Upper lobe of left lung (tissue), 6 donors: Measurements from ENCODE around the gene RMND1. TPM values are rescaled to one million over a fixed set of nuclear protein-coding genes. Genes with fewer than 3 reads are reported as not detected.
A peak's percentile ranks its signal among the peaks of the same experiment; 100 is the strongest.

Experiments
- ATAC-seq, 2 donors: fragments of 200-7000 bp; cut with Tn5 transposase; one replicate each; pipeline ENCODE4 v1.9.1; 2022; ENCODE audit warnings: mild to moderate bottlenecking in 2 of 2, moderate library complexity in 2 of 2; ENCODE audit not compliant: low FRiP score in 2 of 2
- DNase-seq, 2 donors: peaks; one replicate each; pipeline ENCODE4 v3.0.0-alpha.2; 2019 to 2020
- H3K27ac ChIP-seq, 4 donors: fragments of 200-600 bp; sonication (generic); one replicate each; pipeline ENCODE4 v1.5.1; 2016 to 2019
- H3K27me3 ChIP-seq, 4 donors: fragments of 200-600 bp; sonication (generic); one replicate each; pipeline ENCODE4 v1.5.1; 2017 to 2019
- H3K36me3 ChIP-seq, 4 donors: fragments of 200-600 bp; sonication (generic); one replicate each; pipeline ENCODE4 v1.5.1; 2016 to 2019
- H3K4me1 ChIP-seq, 4 donors: fragments of 200-600 bp; sonication (generic); one replicate each; pipeline ENCODE4 v1.5.1; 2018 to 2019
- H3K4me3 ChIP-seq, 4 donors: fragments of 200-600 bp; sonication (generic); one replicate each; pipeline ENCODE4 v1.5.1; 2017 to 2019; ENCODE audit warnings: mild to moderate bottlenecking in 2 of 4, moderate library complexity in 1 of 4
- H3K9me3 ChIP-seq, 4 donors: fragments of 200-600 bp; sonication (generic); one replicate each; pipeline ENCODE4 v1.5.1; 2018 to 2019
- CTCF ChIP-seq, 6 experiments: fragments of 450-650 bp in 4 of 6; fragments of 200-600 bp in 2 of 6; sonication (generic) in 2 of 6; IDR thresholded peaks; one replicate each; pipeline ENCODE4 v1.5.1; 2016 to 2019; ENCODE audit warnings: antibody characterized with exemption in 6 of 6
- EP300 ChIP-seq, 4 donors: sonication (generic); formaldehyde crosslinking; IDR thresholded peaks; one replicate each; pipeline ENCODE4 v1.5.1; 2017; ENCODE audit warnings: antibody characterized with exemption in 4 of 4, control low read depth in 2 of 4
- POLR2A ChIP-seq, 4 donors: fragments of 450-650 bp; IDR thresholded peaks; one replicate each; pipeline ENCODE4 v1.5.1; 2016 to 2017; ENCODE audit warnings: antibody characterized with exemption in 4 of 4, mild to moderate bottlenecking in 2 of 4
- POLR2AphosphoS5 ChIP-seq, 2 donors: sonication (generic); formaldehyde crosslinking; IDR thresholded peaks; one replicate each; pipeline ENCODE4 v1.5.1; 2017; ENCODE audit warnings: antibody characterized with exemption in 2 of 2
- whole genome bisulfite sequencing, 2 donors: methylation state at CpG; one replicate each; pipeline ENCODE4 v1.1.5; 2017 to 2018; 5-methylcytosine and 5-hydroxymethylcytosine counted together
- total RNA-seq, 6 donors: library from RNA; depleted of rRNA in 4 of 6; stranded (reverse); fragments of >200 nt in 4 of 6; gene quantifications; one replicate each; pipeline versions ENCODE4 v1.1.0 to v1.2.1, GENCODE V29; 2016 to 2021
- donor health status: DM: no; HTN: no; CAD: no; lungs with moderate emphysema.
- donor health status: DM: no; HTN: yes; CAD: no; lungs with severe emphysema.

The RMND1 gene
- total RNA-seq, 6 donors from 2014 or later: 17.0 to 59.7 (median 24.0) TPM

GRCh38 chr6:151495380-151495779 lies 43.5 kb upstream of the RMND1 start:
- Histone ChIP-seq H3K9me3 (no peaks in the 10 kb centered on the region), H3K27me3 (peaks cover 0 to 7% (median 3%) of the 10 kb centered on the region in 4 donors), H3K27ac (no peak overlapping the region), H3K36me3 (no peaks in the 10 kb centered on the region), H3K4me3 (no peak overlapping the region), H3K4me1 (peaks cover 13 to 21% (median 14%) of the 10 kb centered on the region in 4 donors)
- DNase-seq (peak in 1 of 2 donors; percentile 57), ATAC-seq (no peak)
- 91% methylated on average over 9 of the region's 9 CpGs for WGBS, 2 donors
- TF ChIP-seq EP300 (IDR thresholded peaks at IDR 0.05): no peak
- no peak for TF ChIP-seq CTCF (IDR thresholded peaks at IDR 0.05)
- no peak for TF ChIP-seq POLR2A (IDR thresholded peaks at IDR 0.05)
- TF ChIP-seq POLR2AphosphoS5 (IDR thresholded peaks at IDR 0.05): no peak

- 36 to 39% methylated on average over 4 of the region's 4 CpGs for WGBS, 2 donors
- ATAC-seq (no peak), DNase-seq (no peak)
- Histone ChIP-seq H3K36me3 (no peaks in the 10 kb centered on the region), H3K27me3 (peaks cover 0 to 7% (median 3%) of the 10 kb centered on the region in 4 donors), H3K9me3 (no peaks in the 10 kb centered on the region), H3K4me1 (peaks cover 13 to 21% (median 14%) of the 10 kb centered on the region in 4 donors), H3K4me3 (peak overlapping the region in 3 of 4 donors; percentile 58 to 64 (median 62)), H3K27ac (peak overlapping the region in 2 of 4 donors; percentile 75 to 79)
- TF ChIP-seq EP300 (IDR thresholded peaks at IDR 0.05) (no peak), POLR2AphosphoS5 (IDR thresholded peaks at IDR 0.05) (no peak), POLR2A (IDR thresholded peaks at IDR 0.05) (no peak), CTCF (IDR thresholded peaks at IDR 0.05) (no peak)
Measured at GRCh38 chr6:151494936-151495320, 43.0 kb upstream of the RMND1 start.

- WGBS, 2 donors: 0 to 2% methylated on average over 5 to 36 of the region's 43 CpGs
- H3K27me3 ChIP-seq: peaks cover 0 to 7% (median 3%) of the 10 kb centered on the region in 4 donors
- peak overlapping the region; percentile 50 to 64 (median 60) for H3K4me3 ChIP-seq
- ATAC-seq (peak; percentile 51 to 65), DNase-seq (peak; percentile 55 to 76)
- no peak for TF ChIP-seq POLR2A (IDR thresholded peaks at IDR 0.05)
- no peak for TF ChIP-seq EP300 (IDR thresholded peaks at IDR 0.05)
- TF ChIP-seq CTCF (IDR thresholded peaks at IDR 0.05): no peak
- no peak for TF ChIP-seq POLR2AphosphoS5 (IDR thresholded peaks at IDR 0.05)
- peak overlapping the region; percentile 61 to 80 (median 77) for H3K27ac ChIP-seq
- no peaks in the 10 kb centered on the region for H3K9me3 ChIP-seq
- H3K4me1 ChIP-seq: peaks cover 13 to 21% (median 14%) of the 10 kb centered on the region in 4 donors
- H3K36me3 ChIP-seq: no peaks in the 10 kb centered on the region
Measured at GRCh38 chr6:151494235-151494935, 42.5 kb upstream of the RMND1 start.

- peak; percentile 30 to 94 for DNase-seq
- H3K36me3 ChIP-seq: no peaks in the 10 kb centered on the region
- peaks cover 13 to 21% (median 14%) of the 10 kb centered on the region in 4 donors for H3K4me1 ChIP-seq
- H3K27ac ChIP-seq: peak within 1 kb of the TSS; percentile 61 to 80 (median 77)
- peak within 1 kb of the TSS; percentile 50 to 64 (median 60) for H3K4me3 ChIP-seq
- 3% methylated on average over 24 of the region's 58 CpGs; no CpG with 5 or more reads in 1 of the 2 donors for WGBS, 2 donors
- H3K27me3 ChIP-seq: peaks cover 0 to 7% (median 3%) of the 10 kb centered on the region in 4 donors
- TF ChIP-seq CTCF (IDR thresholded peaks at IDR 0.05): no peak
- TF ChIP-seq POLR2A (IDR thresholded peaks at IDR 0.05): no peak
- no peaks in the 10 kb centered on the region for H3K9me3 ChIP-seq
- peak; percentile 69 to 86 for ATAC-seq
Measured at GRCh38 chr6:151493804-151494234, 41.9 kb upstream of the RMND1 start, which contains the start of gene CCDC170. Gene CCDC170 (plus strand): TSS chr6:151494017. CDS start chr6:151494129, 112 bp downstream.
